22Rv1 (cell line): ENCODE results near the gene MTMR10.

ENCODE experiments used
- H3K27ac ChIP-seq: fragments of 450-650 bp; 2 replicates; pipeline ENCODE4 v1.5.1; 2017
- ZFX ChIP-seq: fragments of 450-650 bp; IDR thresholded peaks from 2 replicates; pipeline ENCODE4 v1.6.1; 2017; ENCODE audit warnings: antibody characterized with exemption, borderline replicate concordance
- TF ChIP-seq, protein P1 (sequence below): fragments of 450-650 bp; IDR thresholded peaks from 2 replicates; pipeline ENCODE4 v1.5.1; 2017; ENCODE audit warnings: mild to moderate bottlenecking

MTMR10 gene

DNA sequence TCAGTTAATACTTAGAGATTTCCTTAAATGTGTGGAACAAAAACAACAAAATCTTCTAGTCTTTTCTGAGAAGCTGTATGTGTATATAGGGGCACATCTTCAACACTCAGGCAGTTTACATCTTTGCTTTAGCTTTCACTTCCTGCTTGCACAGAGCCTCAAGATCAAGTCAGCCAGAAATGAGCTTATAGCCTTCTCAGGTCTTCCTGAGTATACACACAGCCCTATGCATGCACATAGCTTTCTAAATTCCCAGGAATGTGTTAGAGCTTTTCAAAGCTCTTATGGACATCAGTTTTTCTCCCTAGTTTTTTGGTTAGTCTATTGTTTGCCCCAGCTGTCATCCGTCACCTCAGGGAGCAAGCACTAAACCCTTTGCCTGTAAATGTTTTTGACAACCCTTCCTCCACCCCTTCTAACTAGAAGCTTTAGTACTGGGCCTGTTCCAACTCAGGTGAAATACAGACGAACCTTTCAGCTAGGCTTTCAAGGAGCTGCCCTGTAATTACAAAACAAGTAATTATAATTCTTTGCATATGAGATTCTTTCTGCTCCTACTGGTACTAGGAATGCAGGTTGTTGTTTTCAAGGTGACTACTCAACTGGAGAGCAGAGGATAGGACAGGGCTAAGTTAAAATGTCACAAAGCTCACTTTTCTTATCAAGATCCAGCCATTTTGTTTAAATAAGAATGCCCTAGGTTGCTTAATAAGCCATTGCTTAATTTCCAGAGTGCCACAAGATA, 22.6 kb upstream of the MTMR10 start:
- TF ChIP-seq, protein P1, sequence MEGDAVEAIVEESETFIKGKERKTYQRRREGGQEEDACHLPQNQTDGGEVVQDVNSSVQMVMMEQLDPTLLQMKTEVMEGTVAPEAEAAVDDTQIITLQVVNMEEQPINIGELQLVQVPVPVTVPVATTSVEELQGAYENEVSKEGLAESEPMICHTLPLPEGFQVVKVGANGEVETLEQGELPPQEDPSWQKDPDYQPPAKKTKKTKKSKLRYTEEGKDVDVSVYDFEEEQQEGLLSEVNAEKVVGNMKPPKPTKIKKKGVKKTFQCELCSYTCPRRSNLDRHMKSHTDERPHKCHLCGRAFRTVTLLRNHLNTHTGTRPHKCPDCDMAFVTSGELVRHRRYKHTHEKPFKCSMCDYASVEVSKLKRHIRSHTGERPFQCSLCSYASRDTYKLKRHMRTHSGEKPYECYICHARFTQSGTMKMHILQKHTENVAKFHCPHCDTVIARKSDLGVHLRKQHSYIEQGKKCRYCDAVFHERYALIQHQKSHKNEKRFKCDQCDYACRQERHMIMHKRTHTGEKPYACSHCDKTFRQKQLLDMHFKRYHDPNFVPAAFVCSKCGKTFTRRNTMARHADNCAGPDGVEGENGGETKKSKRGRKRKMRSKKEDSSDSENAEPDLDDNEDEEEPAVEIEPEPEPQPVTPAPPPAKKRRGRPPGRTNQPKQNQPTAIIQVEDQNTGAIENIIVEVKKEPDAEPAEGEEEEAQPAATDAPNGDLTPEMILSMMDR = no peak
- no peak for TF ChIP-seq ZFX
- no peak overlapping the region for H3K27ac ChIP-seq

DNA sequence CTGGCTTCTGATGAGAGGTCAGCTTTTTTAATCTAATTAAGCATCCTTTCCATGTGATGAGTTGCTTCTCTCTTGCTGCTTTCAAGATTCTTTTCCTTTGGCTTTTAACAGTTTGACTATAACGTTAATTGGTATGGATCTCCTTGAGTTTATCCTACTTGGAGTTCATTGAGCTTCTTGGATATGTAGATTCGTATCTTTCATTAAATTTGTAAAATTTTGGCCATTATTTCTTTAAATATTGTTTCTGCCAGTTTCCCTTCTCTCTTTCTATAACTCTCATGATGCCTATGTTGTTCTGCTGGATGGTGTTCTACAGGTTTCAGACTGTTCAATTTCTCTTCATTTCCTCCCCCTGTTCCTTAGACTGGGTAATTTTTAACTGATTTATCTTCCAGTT, 21.0 kb upstream of the MTMR10 start:
- no peak overlapping the region for H3K27ac ChIP-seq
- TF ChIP-seq, protein P1 = no peak
- TF ChIP-seq ZFX = no peak

DNA sequence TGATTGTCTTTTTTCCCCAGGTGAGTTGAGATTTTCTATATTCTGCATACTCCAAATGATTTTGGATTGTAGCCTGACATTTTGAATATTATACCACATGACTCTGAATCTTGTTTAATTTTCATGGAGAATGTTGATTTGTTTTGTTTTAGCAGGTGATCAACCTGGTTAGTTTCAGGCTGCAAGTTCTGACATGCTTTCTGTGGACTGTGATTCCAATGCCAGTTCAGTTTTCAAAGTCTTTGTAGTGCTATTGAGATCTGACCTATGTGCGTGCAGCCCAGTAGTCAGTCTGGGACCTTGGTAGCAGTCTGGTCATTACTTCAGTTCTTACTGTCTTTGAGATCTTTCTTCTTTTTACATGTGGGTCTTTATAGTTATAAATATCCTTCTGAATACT, 18.6 kb upstream of the MTMR10 start:
- H3K27ac ChIP-seq = no peak overlapping the region
- TF ChIP-seq, protein P1 = no peak

DNA sequence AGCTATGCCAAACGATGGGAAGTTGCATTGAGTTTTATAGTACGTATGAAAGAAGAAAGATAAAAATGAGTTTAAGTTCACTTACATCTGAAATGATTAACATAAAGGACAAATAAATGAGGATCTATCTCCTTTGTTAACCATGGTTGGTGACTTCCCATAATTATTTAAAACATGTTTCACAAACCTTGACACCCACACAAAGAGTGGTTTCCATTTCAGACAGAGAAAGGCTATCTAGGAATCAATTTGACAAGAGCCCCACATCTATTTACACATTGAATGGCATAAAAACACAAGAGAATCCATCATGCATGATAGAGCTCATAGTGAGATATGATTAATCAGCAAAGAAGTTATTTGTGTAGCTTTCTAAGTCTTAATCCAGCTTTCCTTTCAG, 14.2 kb upstream of the MTMR10 start:
- H3K27ac ChIP-seq = no peak overlapping the region

DNA sequence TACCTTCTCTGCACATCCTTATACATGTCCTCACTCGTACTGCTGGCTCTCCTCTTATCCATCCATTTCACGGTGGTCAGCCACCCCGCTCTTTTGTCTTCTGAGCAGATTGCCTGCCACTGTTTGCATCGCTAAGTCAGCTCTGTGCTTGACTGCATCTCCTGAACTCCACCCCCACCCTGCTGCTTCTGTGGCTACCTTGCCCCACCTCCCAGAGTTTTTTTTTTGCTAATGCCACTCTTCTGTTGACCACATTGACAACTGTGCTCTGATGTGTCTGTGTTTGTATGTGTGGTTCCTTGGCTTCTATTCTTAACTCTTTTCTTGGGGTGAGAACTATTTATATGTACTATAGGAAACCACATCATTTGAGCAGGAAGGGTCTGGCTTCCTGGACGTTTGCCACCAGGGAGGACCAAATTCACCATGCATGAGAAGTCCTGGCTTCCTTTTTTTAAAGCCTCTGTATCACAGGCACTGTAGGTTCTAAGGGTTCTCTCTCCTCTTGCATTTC, 12.8 kb upstream of the MTMR10 start:
- TF ChIP-seq, protein P1 = no peak
- no peak for TF ChIP-seq ZFX
- H3K27ac ChIP-seq = no peak overlapping the region

More for the DNA sequence above, 14.2 kb upstream of the MTMR10 start:
- TF ChIP-seq, protein P1 = no peak
- no peak for TF ChIP-seq ZFX

DNA sequence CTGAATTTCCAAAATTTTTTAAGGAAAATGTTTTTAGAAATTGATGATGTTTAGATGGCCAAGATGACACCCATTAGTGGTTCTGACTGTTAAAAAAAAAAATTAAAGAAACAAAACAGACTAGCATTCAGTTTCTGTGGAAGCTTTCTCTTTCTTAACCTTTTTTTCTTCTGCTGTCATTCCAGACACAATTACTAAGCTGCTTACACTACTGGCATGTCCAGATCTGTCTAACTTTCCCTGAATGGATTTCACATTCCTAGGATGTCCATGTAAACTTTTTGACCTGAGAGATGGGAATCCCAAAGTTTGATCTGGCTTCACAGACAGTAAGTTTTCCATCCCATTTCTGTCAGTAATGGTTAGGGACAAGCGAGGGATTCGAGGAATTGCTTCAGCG, 10.3 kb upstream of the MTMR10 start:
- no peak overlapping the region for H3K27ac ChIP-seq
- TF ChIP-seq ZFX = no peak
- TF ChIP-seq, protein P1 = no peak

DNA sequence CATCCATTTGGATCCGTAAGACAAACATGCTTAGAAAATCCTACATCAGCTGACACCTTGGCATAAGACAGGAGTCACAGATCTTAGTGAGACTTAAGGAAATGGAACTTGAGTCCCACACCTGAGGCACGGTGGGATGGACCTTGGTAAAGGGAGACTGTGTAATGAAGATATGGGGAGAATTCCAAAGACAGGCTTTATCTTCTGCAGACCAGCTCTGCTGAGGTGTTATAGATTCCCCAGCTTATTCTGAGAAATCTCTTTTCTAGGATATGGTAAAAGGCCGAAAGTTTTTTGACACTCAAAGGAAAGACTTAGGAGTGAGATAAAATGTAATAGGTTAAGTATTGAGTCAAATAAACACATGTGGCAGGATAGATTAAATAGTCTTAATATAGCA, 8.3 kb upstream of the MTMR10 start:
- TF ChIP-seq ZFX = no peak
- TF ChIP-seq, protein P1 = no peak
- H3K27ac ChIP-seq = no peak overlapping the region
